HFF-Myc (cell line): ENCODE data around the gene MYL10.

Experiments
- DNase-seq: peaks from one replicate; pipeline ENCODE4 v3.0.0-alpha.2; 2011; ENCODE audit warnings: low read depth; ENCODE audit errors: extremely low read depth
- H3K4me3 ChIP-seq: replicated peaks from 2 replicates; pipeline ENCODE4 v1.5.1; 2011; ENCODE audit warnings: low read depth, mild to moderate bottlenecking, control low read depth, low read length
- TF ChIP-seq, protein P1 (sequence below): IDR thresholded peaks from 2 replicates; pipeline ENCODE4 v1.5.1; 2012; ENCODE audit warnings: mild to moderate bottlenecking, low read depth, low read length, control low read depth; ENCODE audit errors: missing control alignments

MYL10 gene

DNA sequence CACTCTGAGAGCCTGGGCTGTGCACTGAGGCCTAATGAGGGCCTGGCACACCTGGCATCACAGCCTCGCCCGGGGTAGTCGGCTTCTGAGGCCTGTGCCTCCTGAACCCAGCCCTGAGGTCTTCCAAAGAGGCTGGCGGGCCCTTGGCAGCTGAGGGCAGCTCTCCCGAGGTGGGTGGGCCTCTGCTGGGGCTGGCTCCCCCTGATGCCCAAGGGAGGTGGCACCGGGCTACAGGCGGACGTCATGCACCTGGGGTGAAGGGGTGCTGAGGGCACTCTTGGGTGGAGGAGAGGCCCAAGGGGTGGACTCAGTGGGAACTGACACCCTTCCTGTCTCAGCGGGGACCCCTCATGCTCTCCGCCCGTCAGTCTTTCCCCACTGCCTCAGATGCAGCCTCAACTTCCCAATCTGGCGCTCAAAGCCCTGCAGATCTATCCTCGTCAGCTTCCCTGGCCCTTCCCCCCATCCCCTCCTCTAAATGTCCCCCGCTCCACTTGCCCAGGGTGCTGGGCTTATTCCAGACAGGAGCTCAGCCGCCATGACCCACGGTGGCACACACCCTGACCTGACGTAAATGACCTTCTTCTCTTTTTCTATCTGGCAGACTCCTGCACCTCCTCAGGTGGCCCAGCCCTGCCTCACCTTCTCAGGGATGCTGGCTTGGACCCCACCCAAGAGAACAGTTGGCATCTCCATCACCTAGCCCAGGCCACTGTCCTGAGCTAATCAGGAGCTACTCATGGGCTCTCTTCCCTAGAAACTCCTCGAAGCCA is 38.2 kb downstream of the MYL10 start:
- H3K4me3 ChIP-seq = no peak overlapping the region

DNA sequence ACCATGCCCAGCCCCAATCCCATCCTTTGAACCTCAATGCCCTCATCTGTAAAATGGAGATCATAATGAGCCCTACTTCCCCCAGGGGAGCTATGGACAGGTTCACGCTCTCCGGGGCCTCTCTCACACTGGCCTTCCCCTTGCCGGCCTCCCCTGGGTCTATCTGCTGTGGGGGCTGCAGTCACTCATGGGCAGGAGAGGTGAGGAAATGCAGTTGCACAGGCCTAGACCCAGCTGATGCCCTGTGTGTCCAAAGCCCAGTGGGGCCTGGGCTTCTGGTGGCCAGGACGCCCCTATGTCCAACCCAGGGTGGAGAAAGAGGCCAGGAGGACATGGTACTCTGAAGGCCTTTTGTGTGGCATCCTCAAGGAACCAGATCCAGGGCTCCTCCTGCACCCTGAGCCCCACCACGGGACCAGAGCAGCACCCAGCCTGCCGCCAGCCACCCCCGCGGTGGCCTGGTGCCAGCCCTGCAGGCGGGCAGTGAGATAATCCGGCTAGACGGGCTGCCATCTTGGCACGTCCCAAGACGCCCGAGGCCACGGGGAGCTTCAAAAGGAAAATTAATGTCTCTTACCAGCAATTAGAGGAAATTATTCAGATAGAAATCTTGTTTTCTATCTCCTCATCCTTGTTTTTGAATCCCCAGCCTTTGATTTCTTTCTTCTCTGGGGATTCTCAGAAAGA is 39.0 kb downstream of the MYL10 start:
- DNase-seq = no peak
- H3K4me3 ChIP-seq = no peak overlapping the region
- TF ChIP-seq, protein P1, sequence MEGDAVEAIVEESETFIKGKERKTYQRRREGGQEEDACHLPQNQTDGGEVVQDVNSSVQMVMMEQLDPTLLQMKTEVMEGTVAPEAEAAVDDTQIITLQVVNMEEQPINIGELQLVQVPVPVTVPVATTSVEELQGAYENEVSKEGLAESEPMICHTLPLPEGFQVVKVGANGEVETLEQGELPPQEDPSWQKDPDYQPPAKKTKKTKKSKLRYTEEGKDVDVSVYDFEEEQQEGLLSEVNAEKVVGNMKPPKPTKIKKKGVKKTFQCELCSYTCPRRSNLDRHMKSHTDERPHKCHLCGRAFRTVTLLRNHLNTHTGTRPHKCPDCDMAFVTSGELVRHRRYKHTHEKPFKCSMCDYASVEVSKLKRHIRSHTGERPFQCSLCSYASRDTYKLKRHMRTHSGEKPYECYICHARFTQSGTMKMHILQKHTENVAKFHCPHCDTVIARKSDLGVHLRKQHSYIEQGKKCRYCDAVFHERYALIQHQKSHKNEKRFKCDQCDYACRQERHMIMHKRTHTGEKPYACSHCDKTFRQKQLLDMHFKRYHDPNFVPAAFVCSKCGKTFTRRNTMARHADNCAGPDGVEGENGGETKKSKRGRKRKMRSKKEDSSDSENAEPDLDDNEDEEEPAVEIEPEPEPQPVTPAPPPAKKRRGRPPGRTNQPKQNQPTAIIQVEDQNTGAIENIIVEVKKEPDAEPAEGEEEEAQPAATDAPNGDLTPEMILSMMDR = no peak

More for the DNA sequence above, 38.2 kb downstream of the MYL10 start:
- DNase-seq = no peak
- TF ChIP-seq, protein P1 = no peak

DNA sequence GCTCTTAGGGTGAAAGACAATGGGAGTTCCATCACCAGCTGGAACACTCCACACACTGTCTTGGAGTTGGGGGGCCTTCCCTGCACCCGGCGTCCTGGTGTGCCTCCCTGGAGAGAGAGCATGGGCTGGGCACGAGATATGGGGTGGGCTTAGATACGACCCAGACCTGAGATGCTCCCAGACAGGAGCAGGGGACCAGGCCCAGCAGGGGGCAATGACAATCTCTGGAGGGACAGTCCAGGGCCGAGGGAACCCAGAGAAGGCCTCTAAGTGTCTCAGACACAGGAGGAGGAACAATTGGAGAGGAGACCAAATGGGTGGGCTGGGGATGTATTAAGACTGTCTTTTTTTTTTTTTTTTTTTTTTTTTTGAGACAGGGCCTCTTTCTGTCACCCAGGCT is 40.0 kb downstream of the MYL10 start:
- TF ChIP-seq, protein P1 = no peak
- H3K4me3 ChIP-seq = no peak overlapping the region
- DNase-seq = no peak

DNA sequence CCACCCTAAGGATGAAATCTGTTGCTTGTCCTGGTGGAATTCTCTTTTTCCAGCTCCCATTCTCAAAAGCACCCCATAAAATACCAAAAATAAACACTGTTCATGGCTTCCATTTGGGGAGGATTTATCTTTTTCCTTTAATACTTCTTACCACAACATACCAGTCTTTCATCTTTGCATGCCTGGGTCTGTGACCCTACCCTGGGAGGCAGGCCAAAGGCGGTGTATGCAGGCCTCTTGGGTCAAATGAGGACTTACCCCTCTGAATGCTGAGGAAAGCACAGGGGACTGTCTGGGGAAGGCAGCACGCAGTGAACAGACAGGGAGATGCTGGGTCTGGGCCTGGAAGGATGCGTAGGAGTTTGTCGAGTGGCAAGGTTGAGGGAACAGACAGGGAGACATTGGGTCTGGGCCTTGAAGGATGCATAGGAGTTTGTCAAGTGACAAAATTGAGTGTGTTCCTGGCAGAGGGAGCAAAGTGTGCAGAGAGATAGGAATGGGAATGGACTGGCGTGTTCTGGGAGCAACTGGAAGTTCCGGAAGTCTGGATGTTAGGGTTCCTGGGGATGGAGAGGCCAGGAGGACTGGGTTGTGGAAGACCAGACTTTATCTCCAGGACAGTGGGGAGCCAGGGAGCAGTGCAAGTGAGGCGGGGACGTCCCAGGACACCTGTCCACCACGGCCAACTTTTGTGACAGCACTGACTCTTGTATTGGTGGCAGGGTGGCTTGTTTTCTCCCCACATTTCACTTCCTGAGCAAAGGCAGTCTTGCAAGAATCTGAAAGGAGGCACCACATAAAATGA is 40.8 kb downstream of the MYL10 start:
- DNase-seq = no peak

DNA sequence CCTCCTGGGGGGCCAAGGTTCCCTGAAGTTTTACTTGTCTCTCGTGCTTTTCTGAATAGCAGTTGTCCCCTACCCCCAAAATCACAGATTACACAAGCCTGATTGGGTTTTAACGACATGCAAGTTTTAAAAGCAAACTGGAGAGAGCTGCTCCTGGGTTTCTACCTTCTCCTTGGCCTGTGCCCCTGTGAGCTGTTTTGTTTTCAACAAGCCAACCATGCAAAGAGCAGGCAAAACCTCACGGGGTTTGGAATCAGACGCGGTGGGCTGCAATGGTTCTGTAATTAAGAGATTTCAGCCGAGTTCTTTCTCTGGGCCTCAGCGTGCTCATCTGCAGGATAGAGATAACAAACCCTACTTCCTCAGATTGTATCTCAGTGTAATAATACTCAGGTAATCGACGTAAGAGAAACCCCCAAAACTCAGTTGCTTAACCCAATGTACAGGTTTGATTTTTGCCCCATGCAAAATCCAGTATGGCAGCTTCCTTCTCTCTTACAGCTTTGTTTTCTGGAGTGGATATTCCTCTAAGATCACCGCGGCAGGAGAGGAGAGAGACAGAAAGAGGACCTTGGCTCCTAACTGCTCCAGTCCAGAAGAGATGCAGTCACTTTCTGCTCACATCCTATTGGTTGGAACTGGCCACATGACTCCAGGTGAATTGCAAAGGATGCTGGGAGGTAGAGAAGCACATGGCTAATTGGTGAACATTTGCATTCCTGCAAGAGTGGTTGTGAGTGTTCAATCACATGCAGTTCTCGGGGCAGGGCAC is 42.0 kb downstream of the MYL10 start:
- H3K4me3 ChIP-seq = no peak overlapping the region
- TF ChIP-seq, protein P1 = no peak
- no peak for DNase-seq

More for the DNA sequence above, 40.8 kb downstream of the MYL10 start:
- no peak overlapping the region for H3K4me3 ChIP-seq
- TF ChIP-seq, protein P1 = no peak
